GM21367 (cell line): Measurements from ENCODE around the gene KBTBD13.
"Not testable (repeated sequence)": the region's sequence is repeated elsewhere in the genome, so short reads cannot be mapped to it uniquely, and the experiment has no call there.

Experiments
- ATAC-seq: cut with Tn5 transposase; IDR thresholded peaks from one replicate; pipeline ENCODE4 v1.9.1; 2021; ENCODE audit not compliant: unreplicated experiment

KBTBD13 gene

DNA sequence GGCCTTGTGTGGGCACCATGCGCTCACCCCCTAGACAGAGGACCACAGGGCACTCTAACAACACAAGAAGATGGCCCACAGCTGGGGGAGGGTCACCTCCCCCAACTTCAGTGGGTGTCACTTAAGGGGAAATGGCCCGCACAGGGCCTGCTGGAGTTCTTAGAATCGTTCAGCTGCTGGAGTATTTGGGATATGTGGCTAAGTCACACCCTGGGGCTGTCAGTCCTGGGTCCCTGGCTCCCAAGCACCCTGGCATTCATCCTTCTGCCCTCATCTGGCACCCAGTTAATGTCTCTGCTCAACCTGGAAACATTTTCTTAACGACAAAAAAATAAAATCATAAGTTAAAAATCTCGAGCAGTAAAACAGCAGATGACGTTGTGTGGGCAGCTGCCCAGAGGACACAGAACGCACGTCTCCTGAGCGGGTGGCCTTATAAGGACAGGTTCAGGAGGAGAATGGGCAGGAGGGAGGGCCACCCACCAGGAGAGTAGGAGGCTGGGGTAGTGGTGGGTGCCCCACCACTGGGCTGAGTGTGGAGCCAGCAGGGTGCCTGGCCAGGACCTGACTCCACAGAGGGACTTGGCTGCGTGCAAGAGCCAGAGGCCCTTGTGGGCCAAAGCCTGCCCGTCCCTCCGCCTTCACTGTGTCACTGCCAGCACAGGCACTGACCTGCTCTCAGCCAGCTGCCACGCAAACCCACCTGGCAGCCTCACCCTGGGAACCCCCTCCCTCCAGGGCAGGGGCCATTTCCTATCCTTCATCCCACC lies 11.5 kb downstream of the KBTBD13 start:
- ATAC-seq, result no peak

DNA sequence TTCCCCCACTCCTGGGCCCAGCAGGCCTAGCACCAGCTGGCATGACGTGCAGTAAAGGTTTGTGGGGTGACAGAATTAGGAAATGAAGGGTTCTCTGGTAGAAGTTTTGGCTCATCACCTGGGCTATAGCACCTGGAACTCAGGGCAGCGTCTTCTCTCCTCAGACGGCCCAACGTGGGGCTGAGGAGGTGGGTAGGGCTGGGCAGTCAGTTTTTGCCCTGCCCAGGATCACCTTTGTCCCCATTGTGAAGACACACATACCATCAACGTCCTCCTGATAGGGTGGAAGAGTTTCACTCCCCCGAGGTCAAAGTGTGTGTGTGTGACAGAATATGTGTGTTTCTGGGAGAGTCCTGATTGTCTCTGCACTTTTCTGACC lies 12.1 kb downstream of the KBTBD13 start:
- no peak for ATAC-seq

GRCh38 chr15:65089206-65089824 lies 12.8 kb downstream of the KBTBD13 start:
- no peak for ATAC-seq

GRCh38 chr15:65091946-65092770 lies 15.6 kb downstream of the KBTBD13 start:
- no peak for ATAC-seq

DNA sequence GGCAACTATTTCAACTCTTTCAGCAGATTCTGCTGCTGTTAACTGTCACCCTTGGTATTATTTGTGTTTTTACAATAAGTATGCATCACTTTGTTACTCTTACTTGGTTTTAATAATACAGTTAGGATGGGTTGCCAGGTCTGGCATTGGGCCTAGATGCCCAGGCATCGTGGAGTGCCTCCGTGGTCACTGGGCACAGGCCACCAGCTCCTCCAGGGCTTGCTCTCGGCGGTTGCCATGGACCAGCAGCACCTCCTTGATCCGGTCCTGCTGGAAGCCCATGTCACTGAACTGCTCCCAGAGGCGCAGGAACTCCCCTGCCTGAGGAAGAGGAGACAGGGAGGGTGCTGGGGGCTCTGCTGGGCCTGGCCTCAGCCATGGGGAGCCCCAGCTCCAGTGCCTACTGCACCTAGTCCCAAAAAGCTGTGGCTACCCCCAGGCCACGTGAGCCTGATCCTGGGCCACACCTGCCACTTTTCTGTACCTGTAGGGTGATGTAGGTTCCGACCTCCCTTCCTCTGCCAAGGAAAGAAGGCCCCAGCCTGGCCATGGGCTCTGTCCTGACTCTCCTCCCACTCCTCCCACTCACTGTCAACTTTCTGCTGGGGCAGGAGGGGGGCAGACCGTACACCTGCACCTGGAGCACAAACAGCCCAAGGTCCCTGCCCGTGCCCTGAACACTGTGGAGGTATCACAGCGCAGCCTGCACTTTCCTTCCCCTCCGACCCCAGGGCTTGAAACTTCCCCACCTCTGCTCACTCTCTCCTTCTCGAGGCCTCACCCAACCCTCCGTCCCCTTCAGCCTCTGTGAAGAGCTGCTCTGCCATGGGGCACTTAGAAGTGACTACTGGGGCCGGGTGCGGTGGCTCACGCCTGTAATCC lies 16.6 kb downstream of the KBTBD13 start:
- no peak for ATAC-seq

- ATAC-seq, result not testable (repeated sequence)
Measured at GRCh38 chr15:65093793-65094170, 17.2 kb downstream of the KBTBD13 start.

DNA sequence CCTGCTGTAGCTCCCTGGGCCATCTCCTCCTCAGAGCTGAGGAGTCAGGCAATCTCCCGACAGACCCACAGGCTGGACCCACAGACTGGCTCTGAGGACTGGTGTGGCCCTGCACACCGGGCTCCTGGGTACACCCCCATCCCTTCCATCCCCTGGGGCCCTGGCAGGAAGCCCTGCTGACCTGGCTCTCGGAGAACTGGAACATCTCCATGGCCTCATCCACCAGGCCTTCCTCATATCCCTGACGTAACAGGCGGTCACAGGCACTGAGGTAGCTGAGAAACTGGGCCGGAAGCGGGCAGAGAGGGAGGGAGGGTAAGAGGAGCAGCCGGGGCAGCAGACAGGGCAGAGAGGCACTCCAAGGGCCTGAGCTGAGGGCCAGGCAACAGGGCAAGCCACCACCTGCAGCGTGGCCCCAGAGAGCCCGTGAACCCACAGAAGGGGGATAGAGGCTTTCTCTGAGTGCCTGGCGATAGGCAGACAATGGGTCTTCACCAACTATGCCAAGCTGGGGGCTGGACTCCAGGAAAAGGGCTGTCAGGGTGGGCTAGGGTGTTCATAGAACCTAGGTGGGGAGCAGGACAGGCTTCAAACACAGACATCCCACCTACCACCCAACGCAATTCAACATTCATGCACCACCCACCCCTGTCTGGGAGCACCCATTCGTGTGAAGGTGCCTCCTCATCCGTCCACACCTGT lies 17.9 kb downstream of the KBTBD13 start:
- no peak for ATAC-seq

DNA sequence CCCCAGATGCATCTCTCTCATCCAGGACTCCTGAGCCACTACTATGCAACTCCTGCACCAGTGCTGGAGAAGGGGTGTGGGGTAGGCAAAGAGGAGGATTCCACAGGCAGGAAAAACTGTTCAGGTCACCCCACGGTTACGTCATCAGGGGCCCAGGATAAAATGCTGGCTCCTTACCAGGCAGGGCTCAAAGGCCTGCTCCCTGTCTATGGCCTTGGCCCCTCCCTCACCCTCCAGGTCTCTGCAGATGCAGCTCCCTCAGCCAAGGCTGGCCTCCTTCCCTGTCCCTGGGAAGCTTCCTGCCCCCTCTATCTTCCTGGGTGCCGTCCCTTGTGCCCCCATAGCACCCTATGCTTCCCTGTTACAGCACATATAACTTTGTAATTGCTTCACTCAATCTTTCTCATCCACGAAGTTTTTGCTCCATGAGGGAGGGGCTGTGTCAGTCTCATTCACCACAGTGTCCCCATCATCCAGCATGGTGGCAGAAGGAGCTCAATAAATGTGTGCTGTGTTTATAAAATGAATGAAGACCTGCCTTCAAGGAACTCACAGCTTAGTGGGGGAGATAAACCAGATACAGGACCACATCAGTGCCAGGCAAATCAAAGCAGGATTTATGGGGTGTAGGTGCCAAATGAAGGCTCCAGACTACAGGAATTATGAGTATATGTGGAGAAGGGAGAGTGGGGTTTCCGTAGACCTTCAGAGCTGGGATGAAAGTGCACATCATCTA lies 18.6 kb downstream of the KBTBD13 start:
- ATAC-seq, result no peak

DNA sequence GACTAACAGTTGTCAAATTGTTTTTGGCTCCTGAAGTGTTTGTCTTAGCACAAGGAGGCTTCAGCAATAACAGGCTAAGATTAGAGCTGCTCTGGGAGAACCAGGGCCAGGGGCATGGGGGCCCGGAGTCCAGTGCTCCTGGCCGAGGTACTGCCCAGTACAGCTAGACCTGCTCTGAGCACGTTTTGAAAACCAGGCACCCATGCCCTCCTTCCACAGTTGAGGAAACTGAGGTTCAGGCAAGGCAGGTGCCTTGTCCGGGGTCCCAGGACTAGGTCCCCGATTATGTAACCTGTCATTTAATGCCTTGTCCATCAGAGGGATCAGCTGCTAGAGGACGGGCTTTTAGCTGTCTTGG lies 19.2 kb downstream of the KBTBD13 start:
- no peak for ATAC-seq

GRCh38 chr15:65096481-65097385 lies 20.2 kb downstream of the KBTBD13 start:
- no peak for ATAC-seq

DNA sequence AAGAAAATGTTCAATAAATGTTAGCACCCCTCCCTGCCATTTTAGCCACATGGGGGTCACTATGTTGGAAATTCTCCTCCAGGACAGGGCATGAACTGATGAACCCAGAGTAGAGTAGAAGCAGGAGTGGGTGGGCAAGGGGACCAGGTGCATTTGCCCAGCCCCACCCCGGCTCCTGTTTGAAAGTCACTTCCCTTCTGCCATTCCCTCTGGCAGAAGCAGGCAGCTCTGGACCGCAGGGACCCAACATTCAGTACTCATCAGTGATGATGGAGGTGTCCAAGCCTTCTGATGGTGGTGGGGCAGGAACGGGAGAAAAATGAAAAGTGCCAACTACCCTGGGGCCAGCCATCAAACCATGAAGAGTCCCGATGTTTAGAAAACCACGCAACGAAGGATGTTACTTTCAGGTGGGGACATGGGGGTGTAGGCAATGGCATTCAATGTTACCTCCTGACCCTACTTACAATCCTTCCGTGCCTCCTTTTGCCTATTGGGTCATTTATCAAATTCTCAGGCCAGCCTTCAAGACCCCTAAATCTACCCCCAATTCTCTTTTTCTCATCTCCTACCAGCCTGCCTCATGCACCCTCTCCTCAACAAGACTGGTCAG lies 21.2 kb downstream of the KBTBD13 start:
- ATAC-seq, result no peak

DNA sequence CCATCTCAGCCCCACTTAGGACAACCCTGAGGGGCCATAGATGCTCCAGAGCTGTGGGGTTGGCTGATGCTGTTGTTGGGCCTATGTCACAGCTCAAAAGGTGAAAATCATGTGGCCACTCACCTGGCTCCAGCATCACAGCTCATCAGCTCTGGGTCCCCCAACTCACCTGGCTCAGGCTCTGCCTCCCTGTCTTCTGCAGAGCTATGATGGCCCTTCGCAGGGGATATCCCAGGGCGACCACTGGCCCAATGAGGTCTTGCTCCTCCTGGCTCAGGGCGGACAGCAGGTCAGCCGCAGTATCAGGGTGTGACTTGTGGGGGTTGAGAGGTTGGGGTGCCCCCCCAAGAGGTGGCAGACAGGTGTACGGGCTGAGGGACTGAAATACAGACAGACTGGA lies 22.8 kb downstream of the KBTBD13 start:
- ATAC-seq, result no peak

DNA sequence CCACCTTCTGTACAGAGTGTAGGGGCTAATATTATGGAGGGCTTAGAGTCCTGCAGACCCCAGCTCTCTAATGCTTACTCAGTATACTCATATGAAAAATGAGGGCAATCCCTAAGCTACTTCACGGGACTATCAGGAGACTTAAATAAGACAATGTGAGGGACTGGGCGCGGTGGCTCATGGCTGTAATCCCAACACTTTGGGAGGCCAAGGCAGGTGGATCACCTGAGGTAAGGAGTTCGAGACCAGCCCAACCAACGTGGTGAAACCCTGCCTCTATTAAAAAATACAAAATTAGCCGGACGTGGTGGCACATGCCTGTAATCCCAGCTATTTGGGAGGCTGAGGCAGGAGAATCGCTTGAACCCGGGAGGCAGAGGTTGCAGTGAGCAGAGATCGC lies 23.3 kb downstream of the KBTBD13 start:
- not testable (repeated sequence) for ATAC-seq

GRCh38 chr15:65100442-65100841 lies 23.9 kb downstream of the KBTBD13 start:
- no peak for ATAC-seq

DNA sequence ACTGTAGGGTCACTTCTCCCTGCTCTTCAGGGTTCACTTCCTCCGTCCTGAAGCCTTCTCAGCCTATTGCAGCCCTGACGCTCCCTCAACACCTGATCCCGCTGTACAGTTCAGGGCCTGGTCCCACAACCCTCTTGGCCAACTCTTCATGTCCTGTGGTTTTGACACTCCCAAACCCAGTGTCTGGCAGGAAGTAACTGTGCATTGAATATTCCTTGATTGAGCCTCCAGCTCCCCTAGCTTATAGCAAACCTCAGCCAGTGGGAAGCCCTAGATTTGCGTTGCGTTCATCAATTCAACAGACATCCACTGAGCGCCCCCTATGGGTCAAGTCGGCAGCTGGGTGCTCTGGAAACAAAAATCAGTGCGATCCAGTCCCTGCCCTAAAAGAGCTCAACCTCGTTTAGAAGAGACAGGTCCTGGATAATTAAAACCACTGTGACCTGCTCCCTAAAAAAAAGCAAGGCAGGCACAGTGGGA lies 24.9 kb downstream of the KBTBD13 start:
- no peak for ATAC-seq

GRCh38 chr15:65101891-65102708 lies 25.6 kb downstream of the KBTBD13 start:
- no peak for ATAC-seq

DNA sequence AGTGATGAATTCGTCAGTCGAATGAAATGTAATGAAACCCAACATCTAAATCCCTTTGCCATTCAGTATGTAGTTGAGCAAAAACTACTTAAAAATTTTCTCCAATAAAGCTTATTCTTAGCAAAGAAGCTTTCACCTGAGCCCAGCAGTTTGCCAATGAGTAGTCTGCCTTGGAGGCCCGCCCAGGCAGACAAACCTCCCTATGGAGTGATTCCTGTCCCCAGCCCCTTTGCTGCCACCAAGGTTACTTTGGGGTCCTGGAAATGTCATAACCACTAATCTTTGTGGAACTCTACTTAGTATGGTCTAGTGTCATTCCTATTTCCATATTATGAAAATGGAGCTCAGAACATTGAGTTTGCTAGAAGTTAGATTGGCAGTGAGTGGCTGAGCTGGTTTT lies 26.4 kb downstream of the KBTBD13 start:
- ATAC-seq, result no peak
